Thoracic aorta (tissue), 2 donors: ENCODE data around the gene ANO10. TPM values are rescaled to one million over a fixed set of nuclear protein-coding genes. Genes with fewer than 3 reads are reported as not detected.
A peak's percentile ranks its signal among the peaks of the same experiment; 100 is the strongest.

Experiments used
- ATAC-seq: fragments of 150-250 bp; one replicate; pipeline ENCODE4 v1.8.0; 2017; ENCODE audit warnings: low read depth; ENCODE audit not compliant: insufficient number of reproducible peaks, low FRiP score
- DNase-seq: peaks from one replicate; pipeline ENCODE4 v3.0.0-alpha.2; 2020; ENCODE audit warnings: low spot score
- H3K27ac ChIP-seq, 2 donors: fragments of 200-600 bp; sonication (generic); 1 replicate in 1 of 2; 2 replicates in 1 of 2; pipeline ENCODE4 v1.5.1; 2016; ENCODE audit warnings: mild to moderate bottlenecking in 2 of 2, moderate library complexity in 2 of 2
- H3K27me3 ChIP-seq: fragments of 200-600 bp; sonication (generic); replicated peaks from 2 replicates; pipeline ENCODE4 v1.6.0; 2016; ENCODE audit warnings: mild to moderate bottlenecking; ENCODE audit not compliant: insufficient read depth
- H3K36me3 ChIP-seq: fragments of 200-600 bp; sonication (generic); one replicate; pipeline ENCODE4 v1.5.1; 2016
- H3K4me1 ChIP-seq, 2 donors: fragments of 200-600 bp; sonication (generic); 1 replicate in 1 of 2; 2 replicates in 1 of 2; pipeline versions ENCODE4 v1.5.1 to v1.6.0; 2016; ENCODE audit warnings: low read depth in 2 of 2, mild to moderate bottlenecking in 1 of 2; ENCODE audit not compliant: control insufficient read depth in 1 of 2
- H3K4me3 ChIP-seq: fragments of 200-600 bp; sonication (generic); 2 replicates; pipeline ENCODE4 v1.5.1; 2016; ENCODE audit warnings: mild to moderate bottlenecking
- H3K9me3 ChIP-seq: fragments of 200-600 bp; sonication (generic); 2 replicates; pipeline ENCODE4 v1.5.1; 2016
- CTCF ChIP-seq: fragments of 200-600 bp; sonication (generic); IDR thresholded peaks from one replicate; pipeline ENCODE4 v1.5.1; 2019; ENCODE audit warnings: antibody characterized with exemption
- total RNA-seq, 2 donors: library from RNA; depleted of rRNA; stranded (reverse); fragments of >200 nt; gene quantifications; one replicate each; pipeline versions ENCODE4 v1.1.0 to v1.2.3, GENCODE V29; 2016

Gene ANO10
- total RNA-seq, 2 donors from 2014 or later, result 22.4 to 23.2 TPM

DNA sequence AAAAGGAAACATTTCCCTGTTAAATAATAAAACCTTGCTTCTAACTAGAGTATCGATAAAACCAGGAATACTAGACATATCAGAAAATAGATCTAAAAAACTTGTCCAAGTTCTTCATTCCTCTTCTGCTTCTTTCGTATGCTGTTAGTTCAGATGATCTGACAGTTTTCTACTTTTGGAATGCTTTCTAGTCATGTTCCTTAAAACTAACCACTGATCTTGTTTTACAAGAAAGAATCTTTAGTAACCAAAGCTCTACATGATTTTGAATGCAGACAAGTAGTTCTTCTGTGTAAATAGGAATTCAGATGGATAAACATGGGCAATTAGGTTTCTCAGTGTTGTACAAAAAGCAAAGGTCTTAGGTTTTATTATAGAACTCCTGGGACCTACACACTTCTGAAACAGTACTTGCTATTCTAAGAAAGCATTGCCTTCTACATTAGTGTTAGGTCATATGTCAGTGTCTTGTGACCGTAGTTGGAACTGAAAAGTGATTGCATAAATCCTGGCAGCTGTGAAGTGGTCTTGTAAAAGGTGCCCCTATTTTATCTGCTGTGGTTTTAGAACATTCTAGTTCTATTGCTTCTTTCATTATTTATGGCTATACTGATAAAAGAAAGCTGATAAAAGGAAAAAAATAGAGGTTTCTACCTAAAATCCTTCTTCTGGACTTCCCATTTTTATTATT is 294.8 kb downstream of the ANO10 start:
- ATAC-seq, result no peak
- Histone ChIP-seq H3K4me1 (peaks cover 27 to 32% of the 10 kb centered on the region in 2 donors), H3K36me3 (no peaks in the 10 kb centered on the region), H3K9me3 (no peaks in the 10 kb centered on the region), H3K27ac (peak overlapping the region in 1 of 2 donors; percentile 12), H3K27me3 (no peaks in the 10 kb centered on the region), H3K4me3 (peak overlapping the region; percentile 8)
- DNase-seq, result no peak
- no peak for TF ChIP-seq CTCF

DNA sequence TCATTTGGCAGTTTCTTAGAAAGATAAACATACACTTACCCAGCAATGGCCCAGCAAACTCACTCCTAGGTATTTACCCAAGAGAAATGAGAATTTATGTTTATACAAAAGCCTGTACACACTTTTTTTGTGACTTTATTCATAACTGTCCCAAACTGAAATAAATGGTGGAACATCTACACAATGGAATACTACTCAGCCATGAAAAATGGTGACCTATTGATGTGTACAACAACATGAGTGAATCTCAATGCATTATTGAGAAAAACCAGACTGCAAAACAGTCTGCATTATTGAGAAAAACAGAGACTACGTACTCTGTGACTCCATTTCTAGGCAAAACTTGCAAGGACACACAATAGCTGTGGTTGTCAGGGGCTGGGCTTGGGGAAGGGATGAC is 298.3 kb downstream of the ANO10 start:
- no peaks in the 10 kb centered on the region for H3K27me3 ChIP-seq
- TF ChIP-seq CTCF, result no peak
- ATAC-seq, result no peak
- peaks cover 27 to 28% of the 10 kb centered on the region in 2 donors for H3K4me1 ChIP-seq
- H3K36me3 ChIP-seq, result no peaks in the 10 kb centered on the region
- no peak overlapping the region for H3K27ac ChIP-seq
- no peaks in the 10 kb centered on the region for H3K9me3 ChIP-seq
- no peak for DNase-seq
- no peak overlapping the region for H3K4me3 ChIP-seq

- DNase-seq (no peak), ATAC-seq (no peak)
- TF ChIP-seq CTCF, result no peak
- Histone ChIP-seq H3K4me3 (no peak overlapping the region), H3K4me1 (peaks cover 5 to 9% of the 10 kb centered on the region in 2 donors), H3K27me3 (no peaks in the 10 kb centered on the region), H3K36me3 (no peaks in the 10 kb centered on the region), H3K9me3 (no peaks in the 10 kb centered on the region), H3K27ac (no peak overlapping the region)
Observed at GRCh38 chr3:43320288-43320687, 301.5 kb downstream of the ANO10 start.

DNA sequence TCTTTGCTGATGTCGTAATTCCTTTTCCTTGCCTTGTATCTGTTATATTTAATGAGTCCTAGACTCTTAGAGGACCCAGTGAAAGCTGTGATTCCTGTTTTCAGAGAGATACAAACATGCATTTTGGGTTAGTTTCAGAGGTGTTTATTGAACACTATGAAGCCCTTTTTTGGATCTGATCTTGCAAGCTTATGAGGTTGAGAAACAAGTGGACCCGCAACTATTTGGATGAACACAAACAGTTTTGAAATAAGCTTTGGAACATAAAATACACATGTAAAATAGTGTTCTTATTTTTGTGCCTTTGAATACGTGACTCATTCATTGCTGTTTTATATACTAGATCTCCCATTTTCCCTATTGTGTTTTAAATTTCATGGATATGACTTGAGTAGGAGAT is 302.0 kb downstream of the ANO10 start:
- no peak for ATAC-seq

GRCh38 chr3:43319376-43319775 is 302.4 kb downstream of the ANO10 start:
- ATAC-seq (no peak), DNase-seq (no peak)
- Histone ChIP-seq H3K9me3 (no peaks in the 10 kb centered on the region), H3K4me3 (no peak overlapping the region), H3K36me3 (no peaks in the 10 kb centered on the region), H3K27me3 (no peaks in the 10 kb centered on the region), H3K4me1 (peaks cover 5% of the 10 kb centered on the region in 2 donors), H3K27ac (no peak overlapping the region)
- no peak for TF ChIP-seq CTCF

More for the DNA sequence above, 302.0 kb downstream of the ANO10 start:
- no peak for TF ChIP-seq CTCF
- H3K4me1 ChIP-seq, result peaks cover 5% of the 10 kb centered on the region in 2 donors
- no peaks in the 10 kb centered on the region for H3K9me3 ChIP-seq
- H3K36me3 ChIP-seq, result no peaks in the 10 kb centered on the region
- H3K27me3 ChIP-seq, result no peaks in the 10 kb centered on the region
- H3K4me3 ChIP-seq, result no peak overlapping the region
- H3K27ac ChIP-seq, result no peak overlapping the region
- DNase-seq, result no peak
